OCI-LY3 (cell line): ENCODE measurements around the gene HAUS2.

Experiments
- H2AFZ ChIP-seq: fragments of 200-600, 300-600 bp; shearing (Covaris generic); 2 replicates; pipeline ENCODE4 v1.6.0; 2014; ENCODE audit warnings: antibody characterized with exemption, low read depth, low read length
- H3K27ac ChIP-seq: fragments of 200-600, 300-600 bp; sonication (generic); 2 replicates; pipeline ENCODE4 v1.5.1; 2014; ENCODE audit warnings: mild to moderate bottlenecking, low read length, moderate library complexity, mixed read lengths
- H3K27me3 ChIP-seq: fragments of 200-600, 300-600 bp; sonication (generic); 2 replicates; pipeline ENCODE4 v1.6.1; 2014; ENCODE audit warnings: low read depth, low read length, mixed read lengths
- H3K36me3 ChIP-seq: fragments of 200-600, 300-600 bp; sonication (generic); replicated peaks from 2 replicates; pipeline ENCODE3; 2014; ENCODE audit warnings: low read depth, low read length, mixed read lengths
- H3K4me1 ChIP-seq: fragments of 300-600, 200-600 bp; sonication (generic); 2 replicates; pipeline ENCODE4 v1.6.1; 2014; ENCODE audit warnings: low read length, mixed read lengths
- H3K4me2 ChIP-seq: fragments of 200-600, 300-600 bp; sonication (generic); 2 replicates; pipeline ENCODE4 v1.6.1; 2014; ENCODE audit warnings: low read length, mixed read lengths
- H3K4me3 ChIP-seq: fragments of 300-600, 200-600 bp; sonication (generic); 2 replicates; pipeline ENCODE4 v1.5.1; 2014; ENCODE audit warnings: antibody characterized with exemption, mild to moderate bottlenecking, low read length, moderate library complexity
- H3K79me2 ChIP-seq: fragments of 300-600, 200-600 bp; shearing (Covaris generic); 2 replicates; pipeline ENCODE4 v1.6.1; 2014; ENCODE audit warnings: mild to moderate bottlenecking, low read length, mixed read lengths
- H3K9ac ChIP-seq: fragments of 300-600, 200-600 bp; shearing (Covaris generic); 2 replicates; pipeline ENCODE4 v1.6.0; 2014; ENCODE audit warnings: mild to moderate bottlenecking, low read length, moderate library complexity
- H3K9me3 ChIP-seq: fragments of 200-600, 300-600 bp; shearing (Covaris generic); 2 replicates; pipeline ENCODE4 v1.6.1; 2014; ENCODE audit warnings: low read length, mixed read lengths; ENCODE audit not compliant: insufficient read depth
- H4K20me1 ChIP-seq: fragments of 200-600, 300-600 bp; sonication (generic); 2 replicates; pipeline ENCODE4 v1.6.1; 2016; ENCODE audit warnings: low read length, mixed read lengths; ENCODE audit not compliant: insufficient read depth
- CTCF ChIP-seq: fragments of 200-600, 300-600 bp; sonication (generic); IDR thresholded peaks from 2 replicates; pipeline ENCODE4 v1.5.1; 2014; ENCODE audit warnings: antibody characterized with exemption, low read length, low read depth
- EZH2phosphoT487 ChIP-seq: fragments of 200-600 bp; shearing (Covaris generic); IDR thresholded peaks from 2 replicates; pipeline ENCODE4 v1.6.1; 2018; ENCODE audit warnings: antibody characterized with exemption, mixed run types, low read depth

Gene HAUS2

GRCh38 chr15:42603978-42604377 lies 55.3 kb downstream of the HAUS2 start:
- no peaks in the 10 kb centered on the region; the same call in 1 of the 2 replicates for H3K27me3 ChIP-seq
- no peak overlapping the region for H3K9ac ChIP-seq
- TF ChIP-seq CTCF, result no peak
- TF ChIP-seq EZH2phosphoT487, result no peak
- no peak overlapping the region for H2AFZ ChIP-seq
- H3K4me1 ChIP-seq, result no peaks in the 10 kb centered on the region
- peaks cover 3% of the 10 kb centered on the region; the same call in 1 of the 2 replicates for H3K9me3 ChIP-seq
- H3K79me2 ChIP-seq, result no peaks in the 10 kb centered on the region
- H4K20me1 ChIP-seq, result no peaks in the 10 kb centered on the region
- H3K27ac ChIP-seq, result no peak overlapping the region
- H3K4me2 ChIP-seq, result no peak overlapping the region
- H3K36me3 ChIP-seq, result no peaks in the 10 kb centered on the region
- no peak overlapping the region for H3K4me3 ChIP-seq

GRCh38 chr15:42604894-42605744 lies 56.5 kb downstream of the HAUS2 start:
- Histone ChIP-seq H3K27ac (no peak overlapping the region), H2AFZ (no peak overlapping the region), H3K36me3 (no peaks in the 10 kb centered on the region), H3K9ac (no peak overlapping the region), H3K27me3 (no peaks in the 10 kb centered on the region; the same call in 1 of the 2 replicates), H3K9me3 (peaks cover 3% of the 10 kb centered on the region; the same call in 1 of the 2 replicates), H3K4me2 (no peak overlapping the region), H4K20me1 (no peaks in the 10 kb centered on the region), H3K4me1 (no peaks in the 10 kb centered on the region), H3K4me3 (no peak overlapping the region), H3K79me2 (no peaks in the 10 kb centered on the region)
- TF ChIP-seq CTCF (no peak), EZH2phosphoT487 (no peak)

- TF ChIP-seq CTCF (no peak), EZH2phosphoT487 (no peak)
- Histone ChIP-seq H3K9me3 (peaks cover 3% of the 10 kb centered on the region; the same call in 1 of the 2 replicates), H3K27me3 (no peaks in the 10 kb centered on the region; the same call in 1 of the 2 replicates), H3K9ac (no peak overlapping the region), H2AFZ (no peak overlapping the region), H3K79me2 (no peaks in the 10 kb centered on the region), H4K20me1 (no peaks in the 10 kb centered on the region), H3K4me3 (no peak overlapping the region), H3K4me1 (no peaks in the 10 kb centered on the region), H3K36me3 (no peaks in the 10 kb centered on the region), H3K4me2 (no peak overlapping the region), H3K27ac (no peak overlapping the region)
Observed at GRCh38 chr15:42605796-42606195, 57.2 kb downstream of the HAUS2 start.

- no peaks in the 10 kb centered on the region; the same call in 1 of the 2 replicates for H3K9me3 ChIP-seq
- no peak overlapping the region for H3K9ac ChIP-seq
- no peak overlapping the region for H2AFZ ChIP-seq
- no peaks in the 10 kb centered on the region; the same call in 1 of the 2 replicates for H3K27me3 ChIP-seq
- no peaks in the 10 kb centered on the region for H3K36me3 ChIP-seq
- no peak overlapping the region for H3K4me3 ChIP-seq
- TF ChIP-seq CTCF (no peak), EZH2phosphoT487 (no peak)
- no peaks in the 10 kb centered on the region for H3K4me1 ChIP-seq
- H3K27ac ChIP-seq, result no peak overlapping the region
- H3K4me2 ChIP-seq, result no peak overlapping the region
- no peaks in the 10 kb centered on the region for H3K79me2 ChIP-seq
- H4K20me1 ChIP-seq, result no peaks in the 10 kb centered on the region
Observed at GRCh38 chr15:42608110-42608531, 59.5 kb downstream of the HAUS2 start.
